HepG2 (cell line): ENCODE results near the gene CBLC. TPM values are rescaled to one million over a fixed set of nuclear protein-coding genes. Genes with fewer than 3 reads are reported as not detected.
A peak's percentile ranks its signal among the peaks of the same experiment; 100 is the strongest.

Experiments used
- GABPB1 ChIP-seq: IDR thresholded peaks from 2 replicates; pipeline ENCODE4 v1.6.1; 2016; ENCODE audit warnings: mild to moderate bottlenecking, missing genetic modification reagents, moderate library complexity, missing compliant biosample characterization
- HMGXB3 ChIP-seq: sonication (generic); formaldehyde crosslinking; IDR thresholded peaks from 2 replicates; pipeline ENCODE4 v1.4.0; 2020; ENCODE audit warnings: missing genetic modification reagents, borderline replicate concordance
- KAT8 ChIP-seq: IDR thresholded peaks from 2 replicates; pipeline ENCODE4 v1.6.1; 2016; ENCODE audit warnings: missing genetic modification reagents, missing compliant biosample characterization
- KDM4B ChIP-seq: sonication (generic); formaldehyde crosslinking; IDR thresholded peaks from 2 replicates; pipeline ENCODE4 v1.4.0; 2020; ENCODE audit warnings: missing genetic modification reagents
- MTF2 ChIP-seq: sonication (generic); formaldehyde crosslinking; IDR thresholded peaks from 2 replicates; pipeline ENCODE4 v1.5.0; 2020; ENCODE audit warnings: missing genetic modification reagents, borderline replicate concordance
- NFATC3 ChIP-seq: sonication (generic); formaldehyde crosslinking; IDR thresholded peaks from 2 replicates; pipeline ENCODE4 v1.5.1; 2020; ENCODE audit warnings: mild to moderate bottlenecking, missing genetic modification reagents
- NR2C2 ChIP-seq: sonication (generic); formaldehyde crosslinking; IDR thresholded peaks from 2 replicates; pipeline ENCODE4 v1.4.0; 2020; ENCODE audit warnings: missing genetic modification reagents, mild to moderate bottlenecking, moderate library complexity, borderline replicate concordance
- PLRG1 ChIP-seq: fragments of 450-650 bp; conservative IDR thresholded peaks from 2 replicates; pipeline ENCODE4 v1.6.1; 2016
- PRDM4 ChIP-seq: sonication (generic); formaldehyde crosslinking; IDR thresholded peaks from 2 replicates; pipeline ENCODE4 v1.9.0; 2021; ENCODE audit warnings: missing genetic modification reagents, borderline replicate concordance
- RXRA ChIP-seq: sonication (generic); formaldehyde crosslinking; IDR thresholded peaks from 2 replicates; pipeline ENCODE4 v1.5.1; 2020; ENCODE audit warnings: missing genetic modification reagents
- SP5 ChIP-seq: IDR thresholded peaks from 2 replicates; pipeline ENCODE4 v1.6.1; 2016; ENCODE audit warnings: low read depth, borderline replicate concordance
- SSRP1 ChIP-seq: IDR thresholded peaks from 2 replicates; pipeline ENCODE4 v1.6.1; 2016; ENCODE audit warnings: control low read depth
- ZBTB44 ChIP-seq: sonication (generic); formaldehyde crosslinking; IDR thresholded peaks from 2 replicates; pipeline ENCODE4 v1.4.0; 2020; ENCODE audit warnings: missing genetic modification reagents
- ZFP1 ChIP-seq: IDR thresholded peaks from 2 replicates; pipeline ENCODE4 v1.6.1; 2016
- ZMAT3 ChIP-seq: sonication (generic); formaldehyde crosslinking; conservative IDR thresholded peaks from 2 replicates; pipeline ENCODE4 v1.7.0; 2021; ENCODE audit warnings: missing genetic modification reagents
- ZNF30 ChIP-seq: sonication (generic); formaldehyde crosslinking; IDR thresholded peaks from 2 replicates; pipeline ENCODE4 v1.5.0; 2020; ENCODE audit warnings: mild to moderate bottlenecking, missing genetic modification reagents
- ZNF687 ChIP-seq: sonication (generic); formaldehyde crosslinking; IDR thresholded peaks from 2 replicates; pipeline ENCODE4 v1.5.1; 2020; ENCODE audit warnings: mild to moderate bottlenecking, missing genetic modification reagents, moderate library complexity
- polyA plus RNA-seq, 8 experiments: library from polyadenylated mRNA; depleted of rRNA in 3 of 8; stranded (reverse) in 7 of 8; unstranded in 1 of 8; fragments of >200 nt; fragmentation: Illumina TruSeq in 4 of 8; extraction: Trizol in 4 of 8; gene quantifications; 2 replicates each; pipeline versions ENCODE4 v1.2.1 to v1.2.3, GENCODE V29; 2011 to 2016; ENCODE audit warnings: low read depth in 4 of 8, missing spikeins in 1 of 8, mixed read lengths in 1 of 8; ENCODE audit not compliant: insufficient read depth in 1 of 8
- total RNA-seq, 5 experiments: library from RNA; depleted of rRNA; stranded (reverse); fragments of >200 nt; fragmentation: Illumina TruSeq; extraction: Trizol; gene quantifications; 2 replicates each; pipeline ENCODE4 v1.2.3, GENCODE V29; 2016; ENCODE audit warnings: low read depth in 1 of 5

CBLC gene
- total and polyA plus RNA-seq, 2 of the 13 experiments (the other 11 are each of a cell fraction or from before 2014, with no cell fraction given): 1.8 to 2.6 TPM

- TF ChIP-seq PRDM4 (CRISPR knock-in tag) (no peak), ZNF30 (CRISPR knock-in tag) (no peak), PLRG1 (no peak), ZMAT3 (CRISPR knock-in tag) (no peak), ZNF687 (CRISPR knock-in tag) (peak; percentile 54), ZBTB44 (CRISPR knock-in tag) (no peak), RXRA (CRISPR knock-in tag) (peak; percentile 62; the same call in 1 of the 2 replicates), MTF2 (no peak), SP5 (CRISPR knock-in tag) (peak; percentile 47), SSRP1 (CRISPR knock-in tag) (no peak), ZFP1 (CRISPR knock-in tag) (no peak), KDM4B (no peak), KAT8 (CRISPR knock-in tag) (no peak), NFATC3 (CRISPR knock-in tag) (no peak), GABPB1 (CRISPR knock-in tag) (no peak), HMGXB3 (CRISPR knock-in tag) (no peak; the same call in 1 of the 2 replicates), NR2C2 (peak; percentile 30; the same call in 1 of the 2 replicates)
These were observed 38.8 kb upstream of the CBLC start (continued) for GRCh38 chr19:44738603-44739558.
